ENCODE data around the gene FOXP1.

DNA sequence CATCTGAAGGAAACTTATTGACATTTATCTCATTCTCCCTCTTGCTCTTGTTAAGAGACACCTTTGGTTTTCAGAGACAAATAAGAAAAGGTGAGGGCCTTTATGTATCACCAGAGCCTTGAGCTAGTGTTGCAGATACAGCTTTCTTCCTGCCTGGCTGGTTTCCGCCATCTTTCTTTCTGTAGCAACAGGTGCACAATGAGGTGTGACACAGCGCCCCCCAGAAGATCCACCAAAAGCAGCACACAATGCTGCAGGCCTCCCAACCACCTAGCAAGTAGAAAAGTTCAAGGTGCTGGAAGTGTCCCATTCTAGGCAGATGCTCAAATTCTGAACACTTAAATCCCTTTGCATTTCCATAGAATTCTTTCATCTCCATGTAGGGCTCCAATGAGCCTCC, 106.6 kb downstream of the FOXP1 start:
- TF ChIP-seq POLR2A (IDR thresholded peaks at IDR 0.05; ENCODE audit: low read depth) (no peak), POLR2AphosphoS5 (IDR thresholded peaks at IDR 0.05) (no peak)

Data from esophagus muscularis mucosa (tissue), 2 donors.